Prostate gland (tissue), 2 donors: ENCODE results near the gene ITPR2. TPM values are rescaled to one million over a fixed set of nuclear protein-coding genes. Genes with fewer than 3 reads are reported as not detected.

Experiments used
- DNase-seq: peaks from one replicate; pipeline ENCODE4 v3.0.0-alpha.2; 2019; ENCODE audit warnings: low spot score
- H3K27ac ChIP-seq, 2 donors: fragments of 200-600 bp; sonication (generic); 2 replicates each; pipeline ENCODE4 v1.5.1; 2017 to 2019
- H3K27me3 ChIP-seq: fragments of 200-600 bp; sonication (generic); replicated peaks from 2 replicates; pipeline ENCODE4 v1.5.1; 2019; ENCODE audit not compliant: insufficient read depth
- H3K36me3 ChIP-seq, 2 donors: fragments of 200-600 bp; sonication (generic); 1 replicate in 1 of 2; 2 replicates in 1 of 2; pipeline versions ENCODE4 v1.5.1 to v1.8.1; 2017 to 2019
- H3K4me1 ChIP-seq: fragments of 200-600 bp; sonication (generic); replicated peaks from 2 replicates; pipeline ENCODE4 v1.5.1; 2019
- H3K4me3 ChIP-seq, 2 donors: fragments of 200-600 bp; sonication (generic); 2 replicates each; pipeline ENCODE4 v1.5.1; 2017 to 2019
- H3K9me3 ChIP-seq: fragments of 200-600 bp; sonication (generic); 2 replicates; pipeline ENCODE4 v1.5.1; 2017
- CTCF ChIP-seq, 4 experiments: fragments of 200-600 bp in 2 of 4; fragments of 450-650 bp in 2 of 4; sonication (generic) in 2 of 4; IDR thresholded peaks; 1 replicate in 3 of 4; 2 replicates in 1 of 4; pipeline ENCODE4 v1.5.1; 2016 to 2019; ENCODE audit warnings: antibody characterized with exemption in 4 of 4, mild to moderate bottlenecking in 2 of 4, moderate library complexity in 2 of 4
- POLR2A ChIP-seq: fragments of 450-650 bp; IDR thresholded peaks from one replicate; pipeline ENCODE4 v1.6.1; 2016; ENCODE audit warnings: antibody characterized with exemption, mild to moderate bottlenecking
- POLR2AphosphoS5 ChIP-seq: sonication (generic); formaldehyde crosslinking; IDR thresholded peaks from one replicate; pipeline ENCODE4 v1.6.1; 2017; ENCODE audit warnings: antibody characterized with exemption
- WGBS: methylation state at CpG from one replicate; pipeline ENCODE4 v1.1.5; 2018; 5-methylcytosine and 5-hydroxymethylcytosine counted together
- intact Hi-C: fragments of 100-400 bp; cut with DNase I; formaldehyde crosslinking; loops from one replicate; pipeline ENCODE4 v1.14.2; 2022
- total RNA-seq, 2 donors: library from RNA; depleted of rRNA; stranded (reverse); fragments of >200 nt; gene quantifications; one replicate each; pipeline ENCODE4 v1.1.0, GENCODE V29; 2016

The ITPR2 gene
- total RNA-seq, 2 donors from 2014 or later, result 30.0 to 44.4 TPM

GRCh38 chr12:26453246-26453645, 379.7 kb downstream of the ITPR2 start:
- 90% methylated on average over 3 of the region's 3 CpGs for WGBS
- DNase-seq, result no peak
- H3K4me3 ChIP-seq, result no peak overlapping the region
- H3K4me1 ChIP-seq, result no peaks in the 10 kb centered on the region
- intact Hi-C loops, result no loop called here
- H3K9me3 ChIP-seq, result no peaks in the 10 kb centered on the region
- H3K36me3 ChIP-seq, result no peaks in the 10 kb centered on the region
- H3K27ac ChIP-seq, result no peak overlapping the region
- no peaks in the 10 kb centered on the region for H3K27me3 ChIP-seq
- TF ChIP-seq CTCF (IDR thresholded peaks at IDR 0.05) (no peak), POLR2A (no peak), POLR2AphosphoS5 (no peak)

GRCh38 chr12:26452511-26452910, 380.5 kb downstream of the ITPR2 start:
- H3K27ac ChIP-seq, result no peak overlapping the region
- H3K36me3 ChIP-seq, result no peaks in the 10 kb centered on the region
- H3K9me3 ChIP-seq, result no peaks in the 10 kb centered on the region
- DNase-seq, result no peak
- no peaks in the 10 kb centered on the region for H3K27me3 ChIP-seq
- no peak overlapping the region for H3K4me3 ChIP-seq
- intact Hi-C loops, result no loop called here
- H3K4me1 ChIP-seq, result no peaks in the 10 kb centered on the region
- 69% methylated on average over 6 of the region's 6 CpGs for WGBS
- no peak for TF ChIP-seq POLR2AphosphoS5

GRCh38 chr12:26451763-26452162, 381.2 kb downstream of the ITPR2 start:
- intact Hi-C loops, result no loop called here
- no peak for DNase-seq
- 52% methylated on average over 4 of the region's 4 CpGs for WGBS
- Histone ChIP-seq H3K36me3 (no peaks in the 10 kb centered on the region), H3K4me3 (no peak overlapping the region), H3K27ac (no peak overlapping the region), H3K9me3 (no peaks in the 10 kb centered on the region), H3K27me3 (no peaks in the 10 kb centered on the region), H3K4me1 (no peaks in the 10 kb centered on the region)
- no peak for TF ChIP-seq POLR2AphosphoS5
- TF ChIP-seq CTCF (IDR thresholded peaks at IDR 0.05), result no peak
- TF ChIP-seq POLR2A, result no peak

GRCh38 chr12:26445909-26446308, 387.1 kb downstream of the ITPR2 start:
- TF ChIP-seq CTCF (IDR thresholded peaks at IDR 0.05), result no peak
- TF ChIP-seq POLR2A, result no peak
- TF ChIP-seq POLR2AphosphoS5, result no peak
- intact Hi-C loops, result no loop called here
- Histone ChIP-seq H3K27me3 (no peaks in the 10 kb centered on the region), H3K4me3 (no peak overlapping the region), H3K4me1 (no peaks in the 10 kb centered on the region), H3K9me3 (no peaks in the 10 kb centered on the region), H3K27ac (no peak overlapping the region), H3K36me3 (no peaks in the 10 kb centered on the region)
- no peak for DNase-seq
- 65% methylated on average over 2 of the region's 2 CpGs for WGBS

GRCh38 chr12:26443309-26443708, 389.7 kb downstream of the ITPR2 start:
- Histone ChIP-seq H3K4me3 (no peak overlapping the region), H3K27me3 (no peaks in the 10 kb centered on the region), H3K27ac (no peak overlapping the region), H3K36me3 (no peaks in the 10 kb centered on the region), H3K4me1 (no peaks in the 10 kb centered on the region), H3K9me3 (no peaks in the 10 kb centered on the region)
- WGBS, result 96% methylated on average over 2 of the region's 2 CpGs
- DNase-seq, result no peak
- no peak for TF ChIP-seq CTCF (IDR thresholded peaks at IDR 0.05)
- no peak for TF ChIP-seq POLR2A
- intact Hi-C loops, result no loop called here
